Muscle of arm (tissue), 12 donors: ENCODE data around the gene SPATC1L. TPM values are rescaled to one million over a fixed set of nuclear protein-coding genes. Genes with fewer than 3 reads are reported as not detected.
"Not testable (repeated sequence)": the region's sequence is repeated elsewhere in the genome, so short reads cannot be mapped to it uniquely, and the experiment has no call there.

Source experiments
- DNase-seq: peaks from one replicate; pipeline ENCODE4 v3.0.0-alpha.2; 2013
- polyA plus RNA-seq, 12 donors: library from polyadenylated mRNA; unstranded; fragments of 120-200 nt; gene quantifications; one replicate each; pipeline ENCODE4 v1.2.1, GENCODE V29; 2013; ENCODE audit not compliant: insufficient read length in 12 of 12

Gene SPATC1L
- polyA plus RNA-seq, 12 donors: 4.2 to 18.6 (median 9.6) TPM; not detected in 2

- DNase-seq: no peak
These were observed 18.9 kb upstream of the SPATC1L start for GRCh38 chr21:46203203-46203600.

GRCh38 chr21:46202592-46203202 is 18.4 kb upstream of the SPATC1L start:
- no peak for DNase-seq

- DNase-seq: not testable (repeated sequence)
These were observed 16.9 kb upstream of the SPATC1L start for GRCh38 chr21:46200877-46201803.

- DNase-seq: no peak
These were observed 15.4 kb upstream of the SPATC1L start for GRCh38 chr21:46199436-46200373.

- DNase-seq: no peak
These were observed 12.5 kb upstream of the SPATC1L start for GRCh38 chr21:46196733-46197132.

GRCh38 chr21:46195595-46196195 is 11.4 kb upstream of the SPATC1L start:
- DNase-seq: no peak

- DNase-seq: no peak
These were observed 10.4 kb upstream of the SPATC1L start for GRCh38 chr21:46194374-46195334.

- no peak for DNase-seq
These were observed 9.6 kb upstream of the SPATC1L start for GRCh38 chr21:46193829-46194373.

GRCh38 chr21:46191686-46192575 is 7.7 kb upstream of the SPATC1L start:
- DNase-seq: no peak

GRCh38 chr21:46191257-46191685 is 7.0 kb upstream of the SPATC1L start:
- no peak for DNase-seq

GRCh38 chr21:46190491-46191131 is 6.4 kb upstream of the SPATC1L start:
- DNase-seq: no peak

- DNase-seq: no peak
These were observed 5.8 kb upstream of the SPATC1L start for GRCh38 chr21:46189959-46190490.

- no peak for DNase-seq
These were observed 5.1 kb upstream of the SPATC1L start for GRCh38 chr21:46189213-46189958.

- no peak for DNase-seq
These were observed 4.3 kb upstream of the SPATC1L start for GRCh38 chr21:46188226-46189212.

- no peak for DNase-seq
These were observed 3.6 kb upstream of the SPATC1L start for GRCh38 chr21:46187814-46188213.

- DNase-seq: no peak
These were observed 3.0 kb upstream of the SPATC1L start for GRCh38 chr21:46187261-46187660.
